ENCODE data around the gene TYMS. TPM values are rescaled to one million over a fixed set of nuclear protein-coding genes. Genes with fewer than 3 reads are reported as not detected.

TYMS gene
- total RNA-seq, 1 experiment from 2014 or later, result 140 TPM

GRCh38 chr18:634551-635045 is 22.9 kb upstream of the TYMS start:
- DNase-seq, result no peak
- H4K8ac ChIP-seq (replicated peaks; ENCODE audit: insufficient read length, low read depth, low read length), result no peak overlapping the region

More at GRCh38 chr18:634551-635045, 22.9 kb upstream of the TYMS start:
- Histone ChIP-seq H2BK15ac (ENCODE audit: low read depth, low read length) (no peak overlapping the region), H3K79me1 (ENCODE audit: insufficient read depth, low read depth, low read length, poor library complexity, severe bottlenecking) (no peaks in the 10 kb centered on the region), H2AFZ (ENCODE audit: low read length) (no peak overlapping the region), H2BK12ac (ENCODE audit: insufficient read length, low read depth, low read length) (no peak overlapping the region), H4K20me1 (ENCODE audit: control insufficient read depth, insufficient read depth, insufficient read length) (no peaks in the 10 kb centered on the region), H3K23me2 (ENCODE audit: insufficient read length, low read depth, low read length, poor library complexity, severe bottlenecking) (no peaks in the 10 kb centered on the region), H2BK120ac (ENCODE audit: low read depth, low read length, poor library complexity, severe bottlenecking) (no peak overlapping the region), H3K18ac (ENCODE audit: insufficient read length, low read depth, low read length) (no peak overlapping the region), H3T11ph (ENCODE audit: low read length) (no peak overlapping the region), H4K91ac (ENCODE audit: insufficient read length, low read depth, low read length) (no peak overlapping the region), H2BK5ac (ENCODE audit: insufficient read length, low read length) (no peak overlapping the region), H3K27me3 (ENCODE audit: insufficient read depth, low read length) (no peaks in the 10 kb centered on the region), H2BK20ac (ENCODE audit: low read depth, low read length, poor library complexity, severe bottlenecking) (no peak overlapping the region), H2AK5ac (ENCODE audit: insufficient read length, low read length) (no peak overlapping the region), H3K9ac (ENCODE audit: extremely low read depth, insufficient read length, low read length) (no peak overlapping the region), H3K56ac (ENCODE audit: insufficient read length, low read depth, low read length) (no peak overlapping the region), H3K23ac (ENCODE audit: insufficient read length, low read depth, low read length) (no peak overlapping the region), H4K5ac (ENCODE audit: insufficient read length, low read depth, low read length) (no peak overlapping the region), H3K4me1 (ENCODE audit: insufficient read depth, low read length) (no peaks in the 10 kb centered on the region; the same call in 1 of the 2 replicates), H3K27ac (ENCODE audit: insufficient read length, low read depth, low read length) (no peak overlapping the region), H3K14ac (ENCODE audit: insufficient read depth, low read length) (no peak overlapping the region), H3K4ac (ENCODE audit: low read depth, low read length) (no peak overlapping the region), H3K4me2 (ENCODE audit: insufficient read depth, insufficient read length, low read length) (peak overlapping the region; percentile 30), H3K9me3 (ENCODE audit: control insufficient read depth, low read depth, low read length) (no peaks in the 10 kb centered on the region), H3K79me2 (ENCODE audit: insufficient read depth, low read length) (no peaks in the 10 kb centered on the region)
- Mint-ChIP-seq H3K27me3 (ENCODE audit: low read depth) (no peaks in the 10 kb centered on the region; the same call in none of the 2 replicates), H3K4me1 (peaks cover 23% of the 10 kb centered on the region in 2 experiments), H3K4me3 (peak overlapping the region; percentile 39 to 61), H3K9me3 (no peaks in the 10 kb centered on the region; a peak in 2 of 5 replicates), H3K36me3 (ENCODE audit: insufficient read depth in 1 of 3, low read depth in 3 of 3) (peaks cover 0 to 11% (median 4%) of the 10 kb centered on the region in 3 experiments; a peak in 4 of 7 replicates), H3K27ac (peak overlapping the region in 2 of 3 experiments; percentile 52 to 85; a peak in 4 of 7 replicates)
- no CpG with 5 or more reads among the region's 2 CpGs for WGBS (ENCODE audit: extremely low coverage, insufficient read length, low lambda C conversion rate)
- TF ChIP-seq CTCF (conservative IDR thresholded peaks at IDR 0.05), result no peak
